ENCODE measurements around the gene STIM2.

Gene STIM2

DNA sequence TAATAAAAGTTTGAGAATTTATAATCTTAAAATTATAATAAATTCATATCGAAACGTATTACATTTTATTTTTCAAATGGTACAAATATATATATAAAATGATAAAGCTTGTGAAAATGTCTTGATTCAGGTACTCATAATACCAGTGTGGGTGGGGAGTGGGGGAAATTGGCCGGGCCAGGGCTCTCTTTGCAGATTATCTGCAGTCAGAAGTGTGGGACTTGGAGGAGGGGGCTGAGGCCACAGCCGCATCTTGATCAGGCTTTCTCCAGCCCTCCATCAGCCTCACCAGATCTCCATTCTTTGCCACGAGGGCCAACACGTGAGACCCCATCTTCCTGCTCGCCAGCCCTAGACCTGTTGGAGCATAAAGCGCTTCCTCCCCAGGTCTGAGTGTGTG lies 86.7 kb downstream of the STIM2 start:
- in situ Hi-C loops (cut with HindIII; ENCODE audit: low sequenced_read_pairs): no loop called here
- TF ChIP-seq, protein P1, sequence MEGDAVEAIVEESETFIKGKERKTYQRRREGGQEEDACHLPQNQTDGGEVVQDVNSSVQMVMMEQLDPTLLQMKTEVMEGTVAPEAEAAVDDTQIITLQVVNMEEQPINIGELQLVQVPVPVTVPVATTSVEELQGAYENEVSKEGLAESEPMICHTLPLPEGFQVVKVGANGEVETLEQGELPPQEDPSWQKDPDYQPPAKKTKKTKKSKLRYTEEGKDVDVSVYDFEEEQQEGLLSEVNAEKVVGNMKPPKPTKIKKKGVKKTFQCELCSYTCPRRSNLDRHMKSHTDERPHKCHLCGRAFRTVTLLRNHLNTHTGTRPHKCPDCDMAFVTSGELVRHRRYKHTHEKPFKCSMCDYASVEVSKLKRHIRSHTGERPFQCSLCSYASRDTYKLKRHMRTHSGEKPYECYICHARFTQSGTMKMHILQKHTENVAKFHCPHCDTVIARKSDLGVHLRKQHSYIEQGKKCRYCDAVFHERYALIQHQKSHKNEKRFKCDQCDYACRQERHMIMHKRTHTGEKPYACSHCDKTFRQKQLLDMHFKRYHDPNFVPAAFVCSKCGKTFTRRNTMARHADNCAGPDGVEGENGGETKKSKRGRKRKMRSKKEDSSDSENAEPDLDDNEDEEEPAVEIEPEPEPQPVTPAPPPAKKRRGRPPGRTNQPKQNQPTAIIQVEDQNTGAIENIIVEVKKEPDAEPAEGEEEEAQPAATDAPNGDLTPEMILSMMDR (IDR thresholded peaks at IDR 0.05; ENCODE audit: low read depth, low read length): no peak
- H3K4me3 ChIP-seq (ENCODE audit: low read depth, low read length): no peak overlapping the region
- no peak for DNase-seq (ENCODE audit: low read depth, low spot score)

DNA sequence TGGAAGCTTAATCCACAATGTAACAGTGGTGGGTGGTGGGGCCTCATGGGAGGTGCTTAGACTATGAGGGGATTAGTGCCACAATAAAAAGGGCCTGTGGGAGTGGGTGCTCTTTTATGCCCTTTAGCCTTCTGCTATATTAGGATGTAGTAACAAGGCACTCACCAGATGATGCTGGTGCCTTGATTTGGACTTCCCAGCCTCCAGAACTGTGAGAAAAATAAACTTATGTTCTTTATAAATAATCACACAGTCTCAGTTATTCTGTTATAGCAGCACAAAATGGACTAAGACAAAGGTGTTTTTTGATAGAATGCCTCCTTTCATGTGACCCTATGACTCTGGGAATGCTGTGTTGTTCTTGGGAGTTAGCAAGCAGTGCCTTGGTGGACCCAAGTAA lies 89.8 kb downstream of the STIM2 start:
- H3K4me3 ChIP-seq (ENCODE audit: low read depth, low read length): no peak overlapping the region
- TF ChIP-seq, protein P1 (IDR thresholded peaks at IDR 0.05; ENCODE audit: low read depth, low read length): no peak
- no peak for DNase-seq (ENCODE audit: low read depth, low spot score)
- in situ Hi-C loops (cut with HindIII; ENCODE audit: low sequenced_read_pairs): no loop called here

DNA sequence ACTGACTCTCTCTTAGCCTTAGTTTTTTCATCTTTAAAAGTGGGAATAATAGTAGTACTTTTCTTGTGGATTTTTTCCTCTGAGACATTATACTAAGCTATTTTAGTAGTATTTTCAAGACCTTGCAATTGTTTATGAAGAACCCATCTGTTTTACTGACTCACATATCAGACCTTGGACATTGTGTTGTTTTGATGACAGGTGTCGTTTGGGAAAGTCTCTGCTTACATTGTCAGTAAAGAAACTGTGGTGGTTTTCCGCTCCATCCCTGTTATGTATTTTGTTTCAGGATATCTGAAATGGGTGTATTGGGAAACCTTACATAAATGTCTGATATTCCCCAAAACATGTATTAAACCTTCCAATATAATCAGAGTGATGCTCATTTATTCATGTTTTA lies 92.2 kb downstream of the STIM2 start:
- H3K4me3 ChIP-seq (ENCODE audit: low read depth, low read length): no peak overlapping the region
- no peak for DNase-seq (ENCODE audit: low read depth, low spot score)
- TF ChIP-seq, protein P1 (IDR thresholded peaks at IDR 0.05; ENCODE audit: low read depth, low read length): no peak
- in situ Hi-C loops (cut with HindIII; ENCODE audit: low sequenced_read_pairs): no loop called here

DNA sequence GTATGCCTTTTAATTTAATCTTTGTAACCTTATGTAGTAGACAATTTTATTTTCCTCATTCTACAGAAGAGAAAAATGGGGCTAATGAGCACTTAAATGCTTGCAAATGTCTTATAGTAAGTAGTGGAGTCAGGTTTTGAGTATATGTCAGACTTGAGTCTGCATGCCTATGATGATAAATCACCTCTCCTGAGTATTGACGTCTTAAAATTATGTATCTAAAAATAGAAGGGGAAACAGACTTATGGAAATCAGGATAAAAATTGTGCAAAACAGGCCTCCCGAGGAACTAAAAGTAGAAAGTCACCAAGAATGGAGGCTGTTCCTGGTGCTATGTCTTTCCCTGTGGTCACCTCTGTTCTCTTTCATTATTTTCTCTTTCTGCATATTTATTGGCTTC lies 92.7 kb downstream of the STIM2 start:
- TF ChIP-seq, protein P1 (IDR thresholded peaks at IDR 0.05; ENCODE audit: low read depth, low read length): no peak
- no peak for DNase-seq (ENCODE audit: low read depth, low spot score)
- in situ Hi-C loops (cut with HindIII; ENCODE audit: low sequenced_read_pairs): no loop called here
- no peak overlapping the region for H3K4me3 ChIP-seq (ENCODE audit: low read depth, low read length)

DNA sequence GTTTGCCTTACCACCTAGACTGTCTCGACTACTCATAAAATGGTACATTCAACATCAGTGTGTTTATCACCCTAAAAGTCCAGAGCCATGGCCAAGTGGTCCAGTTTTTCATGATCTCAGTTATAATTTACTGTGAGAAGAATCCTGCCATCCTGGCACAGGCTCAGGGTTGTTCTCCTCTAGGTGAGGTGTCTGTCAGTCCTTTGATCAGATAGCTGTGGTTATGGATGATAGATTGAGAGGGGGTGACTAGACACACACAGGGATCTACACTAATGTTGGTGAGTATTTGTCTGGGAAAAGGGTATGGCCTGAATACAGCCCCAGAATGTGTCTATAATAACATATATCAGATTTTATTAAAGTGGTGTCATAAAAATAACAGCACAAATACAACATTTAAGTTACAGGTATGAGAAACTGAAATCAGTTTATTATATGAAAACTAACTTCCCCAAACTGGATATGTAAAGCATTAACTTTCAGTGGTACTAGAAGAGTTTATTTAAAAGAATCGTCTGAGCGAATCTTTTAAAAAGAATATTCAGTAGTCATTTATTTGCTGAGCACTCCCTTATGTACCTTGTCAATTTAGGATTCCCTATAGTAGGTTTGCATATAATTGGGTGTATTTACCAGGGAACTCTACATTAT lies 93.3 kb downstream of the STIM2 start:
- no peak for DNase-seq (ENCODE audit: low read depth, low spot score)
- TF ChIP-seq, protein P1 (IDR thresholded peaks at IDR 0.05; ENCODE audit: low read depth, low read length): no peak
- in situ Hi-C loops (cut with HindIII; ENCODE audit: low sequenced_read_pairs): no loop called here
- H3K4me3 ChIP-seq (ENCODE audit: low read depth, low read length): no peak overlapping the region

DNA sequence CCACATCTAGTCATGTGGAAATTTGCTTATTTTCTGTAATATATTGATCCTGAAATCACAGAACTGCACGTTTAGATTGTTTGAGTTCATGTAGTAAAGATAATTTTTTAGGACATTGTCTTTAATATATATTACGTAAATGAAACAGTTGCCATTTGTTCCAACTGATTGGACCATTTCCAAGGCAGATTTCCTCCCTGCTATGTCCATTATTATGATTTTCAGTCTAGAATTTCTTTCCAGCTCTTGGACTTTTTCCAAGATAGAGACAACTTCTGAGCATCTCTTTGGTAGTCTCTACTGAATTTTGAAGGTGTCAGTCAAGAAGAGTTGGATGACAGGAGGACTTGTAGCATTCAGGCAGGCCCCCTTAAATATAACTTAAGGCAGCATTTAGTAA lies 94.6 kb downstream of the STIM2 start:
- DNase-seq (ENCODE audit: low read depth, low spot score): no peak
- in situ Hi-C loops (cut with HindIII; ENCODE audit: low sequenced_read_pairs): no loop called here
- TF ChIP-seq, protein P1 (IDR thresholded peaks at IDR 0.05; ENCODE audit: low read depth, low read length): no peak
- no peak overlapping the region for H3K4me3 ChIP-seq (ENCODE audit: low read depth, low read length)
